ENCODE measurements around the gene SMAP2.

The SMAP2 gene

GRCh38 chr1:40395190-40396175, 22.0 kb downstream of the SMAP2 start:
- no peaks in the 10 kb centered on the region for H3K27me3 ChIP-seq (ENCODE audit: insufficient read depth, low read depth, severe bottlenecking)
- TF ChIP-seq, protein P1, sequence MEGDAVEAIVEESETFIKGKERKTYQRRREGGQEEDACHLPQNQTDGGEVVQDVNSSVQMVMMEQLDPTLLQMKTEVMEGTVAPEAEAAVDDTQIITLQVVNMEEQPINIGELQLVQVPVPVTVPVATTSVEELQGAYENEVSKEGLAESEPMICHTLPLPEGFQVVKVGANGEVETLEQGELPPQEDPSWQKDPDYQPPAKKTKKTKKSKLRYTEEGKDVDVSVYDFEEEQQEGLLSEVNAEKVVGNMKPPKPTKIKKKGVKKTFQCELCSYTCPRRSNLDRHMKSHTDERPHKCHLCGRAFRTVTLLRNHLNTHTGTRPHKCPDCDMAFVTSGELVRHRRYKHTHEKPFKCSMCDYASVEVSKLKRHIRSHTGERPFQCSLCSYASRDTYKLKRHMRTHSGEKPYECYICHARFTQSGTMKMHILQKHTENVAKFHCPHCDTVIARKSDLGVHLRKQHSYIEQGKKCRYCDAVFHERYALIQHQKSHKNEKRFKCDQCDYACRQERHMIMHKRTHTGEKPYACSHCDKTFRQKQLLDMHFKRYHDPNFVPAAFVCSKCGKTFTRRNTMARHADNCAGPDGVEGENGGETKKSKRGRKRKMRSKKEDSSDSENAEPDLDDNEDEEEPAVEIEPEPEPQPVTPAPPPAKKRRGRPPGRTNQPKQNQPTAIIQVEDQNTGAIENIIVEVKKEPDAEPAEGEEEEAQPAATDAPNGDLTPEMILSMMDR (IDR thresholded peaks at IDR 0.05; ENCODE audit: low read depth, low read length) = no peak
- no peak overlapping the region for H3K4me3 ChIP-seq (ENCODE audit: low read depth, low read length)
- no peaks in the 10 kb centered on the region for H3K36me3 ChIP-seq
- no peak overlapping the region for H3K27ac ChIP-seq
- no peak for DNase-seq
- no peaks in the 10 kb centered on the region for H3K9me3 ChIP-seq (ENCODE audit: severe bottlenecking)

DNA sequence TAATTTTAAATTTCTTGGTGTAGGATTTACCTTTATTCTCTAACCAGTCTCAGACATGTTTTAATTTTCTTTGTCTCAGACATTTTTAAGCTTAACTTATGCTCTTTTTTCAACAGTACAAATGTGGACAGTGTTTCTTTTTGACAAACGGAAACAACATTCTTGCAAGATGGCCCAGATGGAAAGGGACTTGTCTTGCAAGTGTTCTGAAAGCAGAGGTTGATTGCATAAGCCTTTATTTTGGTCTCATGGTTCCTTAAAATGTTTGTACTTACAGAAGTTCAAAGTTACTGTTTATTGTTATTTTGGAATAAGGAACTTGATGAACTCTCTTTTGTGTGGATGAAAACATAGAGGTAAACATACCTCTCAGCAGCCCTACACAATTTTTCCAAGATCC, 22.9 kb downstream of the SMAP2 start:
- Histone ChIP-seq H3K27ac (no peak overlapping the region), H3K4me3 (ENCODE audit: low read depth, low read length) (no peak overlapping the region), H3K27me3 (ENCODE audit: insufficient read depth, low read depth, severe bottlenecking) (no peaks in the 10 kb centered on the region), H3K9me3 (ENCODE audit: severe bottlenecking) (no peaks in the 10 kb centered on the region), H3K36me3 (no peaks in the 10 kb centered on the region)
- TF ChIP-seq, protein P1 (IDR thresholded peaks at IDR 0.05; ENCODE audit: low read depth, low read length) = no peak
- DNase-seq = no peak

- H3K27me3 ChIP-seq (ENCODE audit: insufficient read depth, low read depth, severe bottlenecking) = no peaks in the 10 kb centered on the region
- H3K9me3 ChIP-seq (ENCODE audit: severe bottlenecking) = no peaks in the 10 kb centered on the region
- H3K36me3 ChIP-seq = no peaks in the 10 kb centered on the region
- TF ChIP-seq, protein P1 (IDR thresholded peaks at IDR 0.05; ENCODE audit: low read depth, low read length) = no peak
- H3K4me3 ChIP-seq (ENCODE audit: low read depth, low read length) = no peak overlapping the region
- H3K27ac ChIP-seq = no peak overlapping the region
- DNase-seq = no peak
Measured at GRCh38 chr1:40397258-40397657, 23.7 kb downstream of the SMAP2 start.

DNA sequence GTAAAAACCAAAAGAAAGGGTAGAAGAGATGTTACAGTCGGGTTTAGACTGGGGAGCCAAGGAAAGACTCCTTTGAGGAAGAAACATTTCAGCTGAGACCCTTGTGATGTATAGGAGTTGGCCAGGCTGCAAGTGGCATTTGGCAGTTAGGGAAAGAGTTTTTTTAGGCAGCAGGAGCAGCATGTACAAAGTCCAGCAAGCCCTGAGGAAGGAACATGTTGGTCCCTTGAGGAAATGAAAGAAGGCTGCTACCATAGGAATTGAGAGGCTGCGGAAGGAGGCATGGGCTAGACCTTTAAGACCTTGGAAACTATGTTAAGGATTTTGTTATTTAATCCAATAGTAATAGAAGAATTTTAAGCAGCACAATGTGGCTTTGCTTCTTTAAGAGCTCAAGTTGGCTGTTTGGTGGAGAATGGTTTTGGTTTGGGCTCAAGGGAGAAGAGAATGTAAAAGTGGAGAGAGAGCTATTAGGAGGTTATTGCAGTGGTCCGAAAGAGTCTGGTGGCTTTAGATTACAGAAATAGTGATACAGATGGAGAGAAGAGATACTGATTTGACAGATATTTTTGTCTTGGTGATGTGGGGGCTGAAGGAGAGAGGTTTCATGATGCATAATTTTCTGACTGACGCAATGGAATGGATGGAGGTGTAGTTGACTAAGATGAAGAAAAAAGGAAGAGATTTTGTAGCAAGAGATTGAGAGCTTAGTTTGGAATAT, 26.6 kb downstream of the SMAP2 start:
- no peak overlapping the region for H3K4me3 ChIP-seq (ENCODE audit: low read depth, low read length)
- no peaks in the 10 kb centered on the region for H3K9me3 ChIP-seq (ENCODE audit: severe bottlenecking)
- TF ChIP-seq, protein P1 (IDR thresholded peaks at IDR 0.05; ENCODE audit: low read depth, low read length) = no peak
- H3K27ac ChIP-seq = no peak overlapping the region
- no peak for DNase-seq
- no peaks in the 10 kb centered on the region for H3K36me3 ChIP-seq
- H3K27me3 ChIP-seq (ENCODE audit: insufficient read depth, low read depth, severe bottlenecking) = no peaks in the 10 kb centered on the region

- TF ChIP-seq, protein P1 (IDR thresholded peaks at IDR 0.05; ENCODE audit: low read depth, low read length) = no peak
- Histone ChIP-seq H3K4me3 (ENCODE audit: low read depth, low read length) (no peak overlapping the region), H3K36me3 (no peaks in the 10 kb centered on the region), H3K27ac (no peak overlapping the region), H3K9me3 (ENCODE audit: severe bottlenecking) (no peaks in the 10 kb centered on the region), H3K27me3 (ENCODE audit: insufficient read depth, low read depth, severe bottlenecking) (no peaks in the 10 kb centered on the region)
- DNase-seq = no peak
Measured at GRCh38 chr1:40401473-40402201, 28.1 kb downstream of the SMAP2 start.

All from WERI-Rb-1 (cell line).